HG02759 (cell line): ENCODE data around the gene CELSR2.
"Not testable (repeated sequence)": the region's sequence is repeated elsewhere in the genome, so short reads cannot be mapped to it uniquely, and the experiment has no call there.

Experiments
- ATAC-seq: cut with Tn5 transposase; IDR thresholded peaks from one replicate; pipeline ENCODE4 v1.9.1; 2021; ENCODE audit warnings: mild to moderate bottlenecking, moderate library complexity; ENCODE audit not compliant: unreplicated experiment

CELSR2 gene

DNA sequence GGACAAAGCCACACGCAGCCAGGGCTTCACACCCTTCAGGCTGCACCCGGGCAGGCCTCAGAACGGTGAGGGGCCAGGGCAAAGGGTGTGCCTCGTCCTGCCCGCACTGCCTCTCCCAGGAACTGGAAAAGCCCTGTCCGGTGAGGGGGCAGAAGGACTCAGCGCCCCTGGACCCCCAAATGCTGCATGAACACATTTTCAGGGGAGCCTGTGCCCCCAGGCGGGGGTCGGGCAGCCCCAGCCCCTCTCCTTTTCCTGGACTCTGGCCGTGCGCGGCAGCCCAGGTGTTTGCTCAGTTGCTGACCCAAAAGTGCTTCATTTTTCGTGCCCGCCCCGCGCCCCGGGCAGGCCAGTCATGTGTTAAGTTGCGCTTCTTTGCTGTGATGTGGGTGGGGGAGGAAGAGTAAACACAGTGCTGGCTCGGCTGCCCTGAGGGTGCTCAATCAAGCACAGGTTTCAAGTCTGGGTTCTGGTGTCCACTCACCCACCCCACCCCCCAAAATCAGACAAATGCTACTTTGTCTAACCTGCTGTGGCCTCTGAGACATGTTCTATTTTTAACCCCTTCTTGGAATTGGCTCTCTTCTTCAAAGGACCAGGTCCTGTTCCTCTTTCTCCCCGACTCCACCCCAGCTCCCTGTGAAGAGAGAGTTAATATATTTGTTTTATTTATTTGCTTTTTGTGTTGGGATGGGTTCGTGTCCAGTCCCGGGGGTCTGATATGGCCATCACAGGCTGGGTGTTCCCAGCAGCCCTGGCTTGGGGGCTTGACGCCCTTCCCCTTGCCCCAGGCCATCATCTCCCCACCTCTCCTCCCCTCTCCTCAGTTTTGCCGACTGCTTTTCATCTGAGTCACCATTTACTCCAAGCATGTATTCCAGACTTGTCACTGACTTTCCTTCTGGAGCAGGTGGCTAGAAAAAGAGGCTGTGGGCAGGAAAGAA, 25.5 kb downstream of the CELSR2 start:
- no peak for ATAC-seq

GRCh38 chr1:109275706-109276345, 26.5 kb downstream of the CELSR2 start:
- ATAC-seq, result no peak

DNA sequence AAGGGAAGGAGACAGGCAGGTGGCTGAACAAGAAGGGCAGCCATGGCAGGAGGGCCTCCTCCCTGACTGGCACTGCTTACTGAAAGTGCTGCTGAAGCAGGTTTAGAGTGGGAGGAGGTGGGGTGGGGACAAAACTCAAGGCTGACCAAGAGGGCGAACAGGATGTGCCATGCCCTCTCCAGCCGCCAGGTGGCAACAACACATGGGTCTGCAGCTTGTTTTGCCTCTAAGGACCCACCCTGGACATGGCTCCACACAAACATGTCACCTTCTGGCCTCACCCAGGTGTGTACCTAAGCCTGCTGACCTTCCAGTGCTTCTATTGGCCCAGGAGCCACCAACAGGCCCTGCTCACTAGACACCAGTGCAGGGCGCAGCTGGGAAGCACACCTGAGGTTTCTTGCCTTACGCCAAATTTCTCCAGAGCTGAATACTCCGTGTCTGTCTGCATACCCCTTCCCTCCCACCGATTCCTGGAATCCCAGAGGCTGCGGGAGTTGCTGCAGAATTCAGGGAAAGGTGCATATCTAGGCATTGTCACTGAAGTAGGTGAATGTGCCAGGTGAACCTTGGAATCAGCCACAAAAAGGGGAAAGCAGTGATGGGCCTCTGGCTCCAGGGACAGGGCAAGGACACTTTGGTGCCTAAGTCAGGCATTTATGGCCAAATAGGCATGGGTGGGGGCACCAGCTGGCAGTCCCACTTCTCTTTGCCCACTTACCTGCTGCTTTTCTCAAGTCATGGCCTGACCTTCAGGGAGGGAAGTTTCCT, 28.3 kb downstream of the CELSR2 start:
- peak; percentile 86 for ATAC-seq

- ATAC-seq, result no peak
These were observed 30.4 kb downstream of the CELSR2 start for GRCh38 chr1:109279615-109280278.

- ATAC-seq, result no peak
These were observed 31.5 kb downstream of the CELSR2 start for GRCh38 chr1:109280862-109281261.

GRCh38 chr1:109281680-109282496, 32.5 kb downstream of the CELSR2 start:
- no peak for ATAC-seq

GRCh38 chr1:109282497-109282951, 33.2 kb downstream of the CELSR2 start:
- ATAC-seq, result peak; percentile 2

DNA sequence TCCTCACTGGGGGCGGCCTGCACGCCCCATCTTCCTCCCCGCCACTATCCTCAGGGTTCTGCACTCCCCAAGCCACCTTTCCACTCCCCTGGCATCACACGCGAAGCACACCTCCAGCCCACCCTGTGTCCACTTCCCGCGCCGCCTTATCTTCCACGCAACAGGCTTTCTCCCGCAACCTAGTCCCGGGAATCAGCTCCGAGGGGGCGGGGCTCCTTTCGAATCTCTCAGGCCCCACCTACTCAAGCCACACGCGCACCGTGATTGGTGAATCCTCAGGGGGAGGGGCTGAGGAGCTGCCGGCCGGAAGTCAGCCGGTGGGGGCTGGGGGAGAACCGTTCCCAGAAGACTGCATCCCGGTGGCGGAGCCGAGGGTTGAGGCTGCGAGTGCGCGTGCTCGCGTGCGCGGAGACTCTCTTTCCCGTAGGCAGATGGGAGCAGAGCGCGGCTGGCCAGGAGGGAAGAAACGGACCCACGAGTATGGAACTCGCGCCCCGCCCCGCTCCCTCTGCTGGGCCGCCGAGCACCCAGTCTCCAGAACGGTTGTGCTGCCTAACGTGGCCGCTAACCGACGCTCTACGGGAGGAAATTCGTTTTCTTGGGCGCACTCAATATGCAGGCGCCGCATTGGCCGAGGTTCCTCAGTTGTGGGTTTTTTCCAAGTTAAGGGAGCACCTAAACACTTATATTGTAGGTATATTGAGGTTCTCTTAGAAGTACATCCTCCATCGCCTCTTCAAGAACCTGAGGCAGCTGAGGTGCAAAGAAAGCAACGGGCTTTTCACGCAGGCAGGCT, 33.8 kb downstream of the CELSR2 start, which contains the start of gene PSRC1:
Gene PSRC1, minus strand, starts transcription at position 194 of the 796 bp plus-strand sequence.
- peak; percentile 97 for ATAC-seq

DNA sequence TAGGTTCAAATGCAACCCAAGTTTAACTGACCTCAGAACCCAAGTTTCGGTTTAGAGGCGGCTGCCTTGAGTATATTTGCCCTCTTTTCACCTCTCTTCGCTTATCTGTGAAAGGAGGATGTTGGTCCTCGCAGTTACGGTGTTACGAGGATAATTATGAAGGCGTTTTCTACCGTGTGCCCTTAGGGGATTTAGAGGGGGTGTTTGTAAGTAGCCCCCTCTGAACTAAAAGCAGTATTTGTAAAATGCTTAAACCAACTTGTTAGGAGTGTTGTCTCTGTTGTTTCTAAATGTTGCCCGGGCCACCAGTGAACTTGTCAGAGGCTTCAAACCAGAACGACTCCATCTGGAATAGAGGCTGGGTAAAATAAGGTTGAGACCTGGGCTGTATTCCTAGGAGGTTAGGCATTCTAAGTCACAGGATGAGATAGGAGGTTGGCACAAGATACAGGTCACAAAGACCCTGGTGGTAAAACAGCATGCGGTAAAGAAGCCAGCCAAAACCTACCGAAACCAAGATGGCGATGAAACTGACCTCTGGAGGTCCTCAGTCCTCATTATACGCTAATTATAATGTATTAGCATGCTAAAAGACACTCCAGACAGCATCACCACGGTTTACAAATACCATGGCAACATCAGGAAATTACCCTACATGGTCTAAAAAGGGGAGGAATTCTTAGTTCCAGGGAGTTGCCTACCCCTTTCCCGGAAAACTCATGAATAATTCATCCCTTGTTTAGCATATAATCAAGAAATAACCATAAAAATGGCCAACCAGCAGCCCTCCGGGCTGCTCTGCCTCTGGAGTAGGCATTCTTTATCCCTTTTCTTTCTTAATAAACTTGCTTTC, 34.6 kb downstream of the CELSR2 start:
- ATAC-seq, result peak; percentile 31

DNA sequence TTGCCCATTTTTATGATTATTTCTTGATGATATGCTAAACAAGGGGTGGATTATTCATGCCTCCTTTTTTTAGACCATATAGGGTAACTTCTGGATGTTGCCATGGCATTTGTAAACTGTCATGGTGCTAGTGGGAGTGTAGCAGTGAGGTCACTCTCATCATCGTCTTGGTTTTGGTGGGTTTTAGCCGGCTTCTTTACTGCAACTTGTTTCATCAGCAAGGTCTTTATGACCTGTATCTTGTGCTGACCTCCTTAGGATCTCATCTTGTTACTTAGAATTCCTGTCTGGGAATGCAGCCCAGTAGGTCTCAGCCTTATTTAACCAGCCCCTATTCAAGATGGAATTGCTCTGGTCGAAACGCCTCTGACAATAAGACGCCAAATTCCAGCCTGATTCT, 37.4 kb downstream of the CELSR2 start:
- not testable (repeated sequence) for ATAC-seq

- no peak for ATAC-seq
These were observed 40.8 kb downstream of the CELSR2 start for GRCh38 chr1:109290137-109290536.

- no peak for ATAC-seq
These were observed 41.7 kb downstream of the CELSR2 start for GRCh38 chr1:109290998-109291397.

DNA sequence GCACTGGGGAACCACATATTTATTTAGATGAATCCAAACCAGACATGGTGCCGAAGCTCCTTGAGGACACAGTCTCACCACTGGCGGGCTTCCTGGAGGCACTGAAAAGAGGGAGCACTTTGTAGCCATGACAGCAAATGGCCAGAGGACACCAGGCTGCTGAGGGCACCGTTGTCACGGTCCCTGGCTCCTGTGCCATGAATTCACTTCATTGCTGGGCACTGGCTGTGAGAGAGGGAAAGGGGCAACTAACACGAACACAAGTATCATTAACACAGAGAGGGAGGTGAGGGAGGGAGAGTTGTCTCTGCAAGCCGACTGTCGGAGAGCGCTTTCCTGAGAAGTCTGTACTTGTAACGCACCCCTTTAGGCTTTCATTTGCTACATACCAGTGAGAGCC, 43.0 kb downstream of the CELSR2 start:
- ATAC-seq, result no peak

DNA sequence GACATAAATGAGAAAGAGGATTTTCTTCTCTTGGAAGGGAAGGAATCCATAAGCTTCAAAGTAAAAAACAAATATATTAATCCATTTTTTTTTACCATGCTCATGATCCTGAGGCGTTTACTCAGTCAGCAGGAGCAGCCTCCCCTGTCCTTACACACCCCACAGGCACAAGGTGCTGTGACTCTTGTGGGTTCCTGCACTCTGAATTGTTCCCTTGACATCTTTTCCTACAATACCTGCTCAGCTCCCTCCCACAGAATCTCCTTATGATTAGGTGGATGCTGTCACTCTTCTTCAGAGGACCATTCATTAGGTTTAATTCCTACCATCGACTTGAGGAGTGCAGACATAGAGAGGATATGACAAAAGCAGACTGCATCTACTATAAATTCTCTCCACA, 43.7 kb downstream of the CELSR2 start:
- ATAC-seq, result no peak

- no peak for ATAC-seq
These were observed 45.1 kb downstream of the CELSR2 start for GRCh38 chr1:109294481-109294880.

DNA sequence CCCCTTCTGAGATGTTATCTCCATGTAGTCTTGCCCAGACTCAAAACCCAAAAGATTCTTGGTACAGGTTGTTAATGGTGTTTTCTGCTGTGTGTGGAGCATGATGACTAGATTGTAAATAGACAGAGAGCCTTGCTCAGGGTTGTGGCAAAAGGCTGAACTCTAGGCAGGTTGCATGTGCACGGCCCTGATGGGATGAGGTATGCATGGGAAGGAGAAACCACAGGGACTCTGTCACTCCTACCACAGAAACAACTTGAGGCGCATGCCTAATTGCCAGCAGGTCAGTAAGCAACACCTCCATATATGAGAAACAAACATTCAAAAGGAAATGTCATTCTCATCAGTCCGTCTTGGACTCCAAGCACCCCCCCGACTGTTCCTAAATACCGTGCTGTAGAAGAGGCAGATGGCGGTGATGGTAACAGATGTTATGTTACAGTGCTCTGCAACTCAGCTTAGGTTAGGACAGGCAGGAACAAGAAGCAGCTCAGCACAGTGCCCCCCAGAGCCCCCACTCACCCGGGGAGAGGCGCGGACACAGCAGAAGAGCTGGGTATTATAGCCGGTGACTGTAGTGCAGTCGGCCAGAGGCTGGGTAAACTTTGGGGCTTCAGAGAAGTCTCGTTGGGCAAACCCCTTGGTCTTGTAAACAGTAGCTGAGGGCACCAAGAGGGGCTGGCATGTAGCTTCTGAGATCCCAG, 46.5 kb downstream of the CELSR2 start:
- ATAC-seq, result no peak

GRCh38 chr1:109296782-109297181, 47.4 kb downstream of the CELSR2 start:
- no peak for ATAC-seq
